Measurements from ENCODE around the gene COX19. TPM values are rescaled to one million over a fixed set of nuclear protein-coding genes. Genes with fewer than 3 reads are reported as not detected.
"Not testable (repeated sequence)": the region's sequence is repeated elsewhere in the genome, so short reads cannot be mapped to it uniquely, and the experiment has no call there.

Gene COX19
- total RNA-seq, 1 experiment from 2014 or later, result 6.5 TPM

DNA sequence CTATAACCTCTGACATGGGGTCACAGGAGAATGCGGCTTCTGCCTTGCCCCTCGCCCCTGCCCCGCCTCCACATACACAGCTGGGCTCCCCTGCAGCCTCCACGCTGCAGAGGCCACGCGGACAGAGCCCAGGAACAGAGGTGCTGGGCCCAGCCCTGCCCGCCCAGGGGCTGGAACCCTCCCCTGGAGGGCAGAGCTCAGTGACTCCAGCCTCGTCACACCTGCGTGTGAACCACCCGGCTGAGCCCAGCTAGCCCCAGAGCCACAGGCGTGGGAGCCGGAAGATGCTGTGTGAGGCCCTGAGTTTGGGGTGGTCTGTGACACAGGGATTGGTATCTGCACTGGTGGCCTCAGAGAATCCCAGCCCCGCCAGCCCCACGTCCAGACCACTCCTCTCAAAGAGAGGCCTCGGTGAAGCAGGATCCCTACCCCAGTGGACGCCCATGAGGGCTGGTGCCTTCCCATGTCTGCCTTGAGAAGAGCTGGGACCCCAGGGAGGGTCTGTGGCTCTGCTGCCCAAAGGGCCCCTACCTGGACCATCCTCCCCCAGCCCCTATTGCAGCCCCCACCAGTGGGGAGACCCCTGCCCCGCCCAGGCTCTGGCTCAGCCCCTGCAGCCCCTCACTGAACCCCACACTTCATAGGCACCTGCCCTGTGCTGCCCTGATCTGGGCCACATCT, 12.8 kb downstream of the COX19 start:
- no peak for DNase-seq (ENCODE audit: low read depth)

- no peak for DNase-seq (ENCODE audit: low read depth)
Observed at GRCh38 chr7:961546-962400, 13.6 kb downstream of the COX19 start.

- not testable (repeated sequence) for DNase-seq (ENCODE audit: low read depth)
Observed at GRCh38 chr7:960972-961371, 14.4 kb downstream of the COX19 start.

- DNase-seq (ENCODE audit: low read depth), result no peak
Observed at GRCh38 chr7:960269-960871, 15.0 kb downstream of the COX19 start.

DNA sequence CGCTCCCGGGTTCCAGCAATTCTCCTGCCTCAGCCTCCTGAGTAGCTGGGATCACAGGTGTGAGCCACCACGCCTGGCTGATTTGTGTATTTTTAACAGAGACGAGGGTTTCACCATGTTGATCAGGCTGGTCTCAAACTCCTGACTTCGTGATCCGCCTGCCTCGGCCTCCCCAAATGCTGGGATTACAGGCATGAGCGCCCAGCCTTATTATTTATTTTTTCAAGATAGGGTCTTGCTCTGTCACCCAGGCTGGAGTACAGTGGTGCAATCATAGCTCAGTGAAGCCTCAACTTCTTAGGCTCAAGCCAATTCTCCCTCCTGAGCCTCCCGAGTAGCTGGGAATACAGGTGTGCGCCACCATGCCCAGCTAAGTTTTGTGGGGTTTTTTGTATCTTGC, 15.6 kb downstream of the COX19 start:
- DNase-seq (ENCODE audit: low read depth), result not testable (repeated sequence)

- DNase-seq (ENCODE audit: low read depth), result no peak
Observed at GRCh38 chr7:959271-959670, 16.1 kb downstream of the COX19 start.

DNA sequence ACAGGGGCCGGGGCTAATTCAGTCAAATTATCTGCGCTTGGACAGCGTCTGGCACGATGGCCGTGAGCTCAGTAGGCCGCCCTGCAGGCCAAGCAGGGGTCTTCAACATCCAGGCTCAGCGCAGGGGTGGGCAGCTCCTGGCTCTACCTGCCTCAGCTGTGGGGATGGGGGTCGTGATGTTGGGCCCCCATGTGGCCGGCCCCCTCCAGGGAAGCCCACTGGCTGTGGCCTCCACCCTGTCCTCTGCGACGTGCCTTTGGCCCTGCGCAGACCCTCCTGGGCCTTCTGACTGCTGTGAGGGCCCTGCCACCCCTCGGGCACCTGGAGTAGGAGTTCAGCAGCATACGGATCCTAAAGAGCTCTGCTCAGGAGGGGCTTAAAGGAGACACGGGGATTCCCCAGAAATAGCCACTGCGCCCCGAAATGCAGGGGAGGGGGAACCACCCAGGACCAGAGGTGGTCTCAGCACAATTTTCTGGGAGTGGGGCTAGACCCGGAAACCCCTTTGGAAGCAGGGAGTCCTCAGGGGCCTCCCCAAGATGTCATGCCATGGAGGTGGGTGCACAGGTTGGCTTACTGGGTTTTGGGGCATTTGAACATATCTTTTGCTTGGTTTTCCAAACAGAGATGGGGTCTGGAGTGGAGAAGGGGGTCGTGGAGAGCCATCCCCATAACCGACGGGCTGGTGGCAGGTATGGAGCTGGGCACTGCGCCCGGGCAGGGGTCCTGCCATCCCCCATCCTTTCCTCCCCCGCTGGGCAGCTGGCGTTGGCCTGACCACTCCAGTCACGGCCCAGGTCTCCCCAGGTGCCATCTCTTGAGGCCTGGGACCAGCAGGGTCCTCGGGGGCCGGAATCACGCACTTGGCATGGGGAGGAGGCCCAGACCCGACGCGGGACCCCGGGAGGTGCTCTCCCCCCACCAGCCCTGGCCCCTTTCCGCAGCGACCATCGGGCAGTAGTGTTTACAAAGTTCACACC, 16.8 kb downstream of the COX19 start:
- DNase-seq (ENCODE audit: low read depth), result no peak

DNA sequence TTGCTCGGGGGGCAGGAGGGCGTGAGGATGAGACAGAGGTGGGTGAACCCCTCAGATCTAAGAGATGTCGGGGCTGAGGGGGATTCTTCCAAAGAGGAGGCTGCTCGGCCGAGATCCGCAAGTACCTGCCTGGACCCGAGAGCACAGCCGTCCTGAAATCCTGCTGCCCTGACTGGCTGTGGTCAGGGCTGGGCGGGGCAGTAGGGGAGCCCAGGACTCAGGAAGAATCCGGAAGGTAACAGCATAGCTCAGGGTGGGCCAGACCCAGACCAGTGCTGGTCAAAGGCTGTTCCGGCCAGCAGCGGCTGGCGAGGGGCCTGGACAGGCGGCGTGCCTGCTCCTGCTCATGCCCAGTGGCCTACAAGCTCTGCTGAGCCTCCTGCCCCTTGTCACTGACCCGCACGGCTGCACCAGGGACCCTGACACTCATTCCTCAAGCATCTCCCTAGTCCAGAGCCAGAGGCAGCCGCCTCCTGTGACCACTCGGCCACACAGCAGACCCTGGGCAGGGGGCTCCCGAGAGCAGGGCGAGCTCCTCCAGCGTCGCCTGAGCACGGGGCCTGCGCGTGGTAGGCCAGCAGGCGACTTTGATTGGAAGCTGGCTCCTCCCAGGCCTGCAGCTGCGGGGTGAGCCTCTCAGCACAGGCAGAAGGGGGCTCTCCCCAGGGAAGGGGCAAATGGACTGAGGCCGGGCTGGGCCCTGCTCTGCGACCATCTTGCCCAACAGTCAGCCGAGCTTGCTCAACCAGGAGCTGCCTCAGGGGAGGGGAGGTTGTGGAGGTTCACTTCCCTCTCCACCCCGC, 17.7 kb downstream of the COX19 start:
- DNase-seq (ENCODE audit: low read depth), result no peak

GRCh38 chr7:956031-956430, 19.3 kb downstream of the COX19 start:
- DNase-seq (ENCODE audit: low read depth), result no peak

DNA sequence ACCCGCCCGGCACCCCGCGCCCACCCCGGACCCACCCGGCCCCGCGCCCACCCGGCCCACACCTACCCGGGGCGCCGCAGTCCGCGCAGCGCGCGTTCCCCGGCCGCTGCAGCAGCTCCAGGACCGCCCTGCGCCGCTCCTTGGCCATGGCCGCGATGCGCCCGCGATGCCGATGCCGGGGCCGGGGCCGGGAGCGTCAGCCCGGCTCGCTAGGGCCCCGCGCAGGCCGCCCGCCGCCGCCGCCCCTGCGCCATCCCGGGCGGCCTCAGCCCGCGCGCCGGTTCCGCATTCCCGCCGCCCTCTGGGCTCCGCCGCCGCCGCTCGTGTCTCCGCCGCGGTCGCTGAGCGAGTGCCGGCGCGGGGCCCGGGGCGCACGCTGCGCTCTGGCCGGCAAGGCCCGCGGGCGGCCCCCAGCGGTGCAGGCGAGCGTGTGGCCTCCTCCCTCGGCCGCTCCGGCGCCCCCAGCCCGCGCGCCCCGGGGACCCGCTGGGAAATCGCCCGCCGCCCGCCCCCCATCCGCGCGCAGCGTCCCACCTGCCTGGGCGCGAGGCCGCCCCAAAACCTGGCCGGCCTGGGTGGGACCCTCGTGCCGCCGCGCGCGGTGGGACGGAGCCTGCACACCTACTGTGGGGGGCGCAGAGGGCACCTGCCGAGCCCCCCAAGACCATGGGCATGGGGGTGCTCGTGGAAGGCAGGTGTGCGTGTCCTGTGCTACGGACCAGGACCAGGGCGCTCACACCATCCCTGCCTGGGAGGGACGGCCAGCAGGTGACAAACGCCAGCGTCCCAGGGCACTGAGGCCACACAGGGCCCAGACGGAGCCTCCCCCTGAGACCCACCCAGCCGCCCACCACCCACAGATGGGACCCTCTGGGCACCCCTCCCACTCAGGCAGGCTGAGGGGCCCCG, 20.8 kb downstream of the COX19 start, which contains the start of gene ADAP1:
ADAP1 (minus strand) TSS at position 351 of the 909 bp plus-strand sequence; CDS start at position 148, 203 bp downstream.
- DNase-seq (ENCODE audit: low read depth), result no peak

DNA sequence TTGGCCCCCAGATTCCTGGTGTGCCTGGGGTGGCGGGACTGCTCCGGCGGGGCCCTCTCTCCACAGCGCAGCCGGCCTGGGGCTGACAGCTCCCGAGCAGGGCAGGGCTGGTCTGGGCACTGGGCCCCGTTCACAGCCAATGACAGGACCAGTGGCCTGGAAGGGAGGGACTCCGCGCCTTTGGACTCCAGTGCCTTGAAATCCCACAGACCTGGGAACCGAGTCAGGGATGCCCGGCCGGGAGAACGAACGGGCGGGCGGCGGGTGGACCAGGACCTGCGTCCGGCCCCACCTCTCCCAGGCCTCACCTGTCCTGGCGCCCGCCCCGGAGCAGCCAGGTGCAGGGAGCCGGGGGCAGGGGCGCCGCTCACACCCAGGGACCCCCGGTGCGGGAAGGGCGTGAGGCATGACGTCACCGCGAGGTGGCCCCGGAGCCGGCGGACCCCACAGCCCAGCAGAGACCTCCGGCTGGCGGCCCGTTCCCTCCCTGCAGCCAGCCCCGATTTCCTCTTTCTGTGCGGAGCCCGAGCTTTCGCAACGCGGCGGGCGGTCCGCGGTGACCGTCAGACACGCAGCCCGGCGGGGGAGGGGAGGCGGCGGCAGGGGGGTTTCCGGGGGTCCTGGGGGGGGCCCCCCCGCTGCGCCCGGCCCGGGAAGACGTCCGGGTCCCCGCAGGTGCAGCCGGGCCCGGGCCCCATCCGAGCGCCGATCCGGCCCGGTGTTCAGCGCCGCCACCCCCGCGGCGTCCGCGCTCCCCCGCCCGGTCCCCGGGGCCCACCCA, 21.6 kb downstream of the COX19 start:
- no peak for DNase-seq (ENCODE audit: low read depth)

GRCh38 chr7:952548-953441, 22.6 kb downstream of the COX19 start:
- DNase-seq (ENCODE audit: low read depth), result no peak

DNA sequence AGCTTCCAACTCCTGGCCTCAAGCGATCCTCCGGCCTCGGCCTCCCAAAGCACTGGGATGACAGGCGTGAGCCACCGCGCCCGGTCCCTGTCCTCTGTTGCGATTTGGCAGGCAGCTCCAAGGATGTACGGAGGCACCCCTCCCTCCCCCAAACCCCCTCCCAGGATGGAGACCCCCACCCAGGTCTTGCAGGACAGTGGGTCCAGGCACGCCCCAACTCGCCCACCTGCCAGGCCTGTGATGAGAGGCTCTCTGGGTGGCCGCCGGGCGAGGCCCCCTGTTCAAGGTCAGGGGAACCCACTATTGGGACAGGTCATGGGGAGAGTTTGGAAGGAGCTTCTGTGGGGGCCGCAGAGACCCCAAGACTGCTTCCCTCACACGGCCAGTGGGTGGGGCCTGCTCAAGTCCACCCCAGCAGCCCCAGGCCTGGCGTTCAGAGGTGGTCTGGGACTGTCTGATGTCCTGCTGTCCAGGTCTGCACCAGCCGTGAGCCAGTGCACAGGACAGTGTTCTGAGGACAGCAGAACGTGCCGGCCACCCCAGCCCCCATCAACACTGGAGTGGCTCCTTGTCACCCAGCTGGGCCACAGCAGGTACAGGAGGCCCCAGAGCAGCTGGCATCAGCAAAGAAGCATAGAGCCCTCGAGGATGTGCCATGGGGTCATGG, 23.3 kb downstream of the COX19 start:
- no peak for DNase-seq (ENCODE audit: low read depth)

DNA sequence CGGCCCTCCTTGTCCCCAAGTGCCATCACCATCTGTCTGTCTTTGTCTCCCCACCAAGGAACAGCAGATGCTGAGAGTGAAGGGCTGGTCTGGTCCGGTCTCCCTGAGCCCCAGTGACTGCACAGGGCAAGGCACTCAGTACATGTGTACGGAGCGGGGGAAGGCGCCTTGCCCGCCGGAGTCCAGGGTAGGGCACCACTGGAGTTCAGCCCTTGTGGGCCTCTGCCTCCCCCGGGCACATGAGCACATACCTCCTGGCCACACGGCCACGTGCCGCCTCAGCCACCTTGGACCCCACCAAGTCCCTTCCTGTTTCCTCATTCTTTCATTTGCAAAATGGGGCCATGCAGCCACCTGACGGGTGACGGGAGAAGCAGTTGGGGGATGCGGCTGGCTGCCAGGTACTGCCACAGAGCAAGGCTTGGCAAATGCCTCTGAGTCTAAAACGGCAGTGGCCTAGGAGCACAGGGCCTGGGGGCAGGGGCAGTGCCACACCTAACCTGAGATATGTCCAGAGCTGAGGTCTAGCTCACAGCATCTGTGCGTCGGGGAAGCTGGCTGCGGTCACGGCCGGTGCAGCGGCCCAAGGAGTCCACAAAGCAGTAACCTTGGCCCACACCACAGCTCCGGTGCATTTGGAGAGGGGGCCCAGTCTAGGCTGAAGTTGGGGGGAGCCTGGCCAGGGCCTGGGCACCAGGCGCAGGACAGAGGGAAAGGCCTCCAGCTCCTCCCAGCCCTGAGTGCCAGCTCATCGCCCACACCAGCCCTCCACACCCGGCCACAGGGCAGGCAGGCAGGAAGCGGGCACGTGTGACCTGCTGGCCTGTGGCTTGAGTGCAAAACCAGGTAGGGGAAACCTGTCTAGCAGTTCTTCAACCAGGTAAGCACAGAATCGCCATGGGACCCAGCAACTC, 26.1 kb downstream of the COX19 start:
- no peak for DNase-seq (ENCODE audit: low read depth)

DNA sequence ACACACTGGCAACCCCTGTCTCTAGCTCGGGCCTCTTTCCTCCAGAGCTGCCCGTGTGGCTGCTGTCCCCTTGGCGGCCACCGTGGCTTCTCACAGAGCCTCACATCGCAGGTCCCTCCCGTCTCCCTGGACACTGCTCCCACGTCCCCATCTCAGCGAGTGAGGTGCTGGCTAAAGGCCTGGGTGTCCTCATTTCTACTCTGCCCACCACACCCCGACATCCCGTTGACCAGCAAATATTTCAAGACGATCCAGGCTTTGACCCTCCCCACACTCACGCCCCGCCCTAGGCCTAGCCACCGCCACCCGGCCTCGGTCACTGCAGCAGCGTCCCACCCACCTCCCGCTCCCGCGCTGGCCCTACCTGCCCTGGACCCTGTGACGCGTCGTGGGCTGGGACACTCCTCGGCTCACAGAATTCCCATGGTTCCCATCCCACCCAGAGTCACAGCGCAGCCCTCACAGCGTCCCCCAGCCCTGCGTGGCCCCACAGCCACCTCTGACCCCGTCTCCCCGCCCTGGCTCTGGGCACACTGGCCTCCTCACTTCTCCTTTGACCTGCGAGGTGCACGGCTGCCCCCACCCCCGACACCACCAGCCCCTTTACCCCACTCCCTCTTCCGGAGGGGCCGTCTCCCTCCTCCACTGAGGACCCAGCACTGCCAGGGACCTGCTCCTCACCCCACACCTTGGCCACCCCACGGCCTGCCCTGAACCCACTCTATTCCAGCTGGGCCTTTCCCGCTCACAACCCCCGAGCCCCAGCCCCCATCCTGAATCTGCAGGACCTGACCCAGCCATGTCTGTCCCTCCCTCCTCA, 27.7 kb downstream of the COX19 start:
- no peak for DNase-seq (ENCODE audit: low read depth)
